NB4 (cell line): ENCODE results near the gene PTH2R.

Experiments used
- CTCF ChIP-seq: IDR thresholded peaks from one replicate; pipeline ENCODE4 v1.5.1; 2012; ENCODE audit warnings: low read depth, low read length
- POLR2A ChIP-seq: IDR thresholded peaks from 2 replicates; pipeline ENCODE4 v1.6.1; 2011; ENCODE audit warnings: mild to moderate bottlenecking; ENCODE audit not compliant: insufficient read length; ENCODE audit errors: extremely low read depth

- TF ChIP-seq CTCF (no peak), POLR2A (no peak)
Observed at GRCh38 chr2:208515099-208515498, 108.5 kb downstream of the PTH2R start.
